ENCODE data around the gene BRICD5.

The BRICD5 gene

GRCh38 chr16:2196981-2197511 lies 13.6 kb downstream of the BRICD5 start:
- DNase-seq: no peak

GRCh38 chr16:2196162-2196980 lies 14.3 kb downstream of the BRICD5 start, which contains the start of gene CASKIN1:
TSS of gene CASKIN1 (minus strand) at chr16:2196605. CDS start at chr16:2196432, 173 bp downstream.
- no peak for DNase-seq

DNA sequence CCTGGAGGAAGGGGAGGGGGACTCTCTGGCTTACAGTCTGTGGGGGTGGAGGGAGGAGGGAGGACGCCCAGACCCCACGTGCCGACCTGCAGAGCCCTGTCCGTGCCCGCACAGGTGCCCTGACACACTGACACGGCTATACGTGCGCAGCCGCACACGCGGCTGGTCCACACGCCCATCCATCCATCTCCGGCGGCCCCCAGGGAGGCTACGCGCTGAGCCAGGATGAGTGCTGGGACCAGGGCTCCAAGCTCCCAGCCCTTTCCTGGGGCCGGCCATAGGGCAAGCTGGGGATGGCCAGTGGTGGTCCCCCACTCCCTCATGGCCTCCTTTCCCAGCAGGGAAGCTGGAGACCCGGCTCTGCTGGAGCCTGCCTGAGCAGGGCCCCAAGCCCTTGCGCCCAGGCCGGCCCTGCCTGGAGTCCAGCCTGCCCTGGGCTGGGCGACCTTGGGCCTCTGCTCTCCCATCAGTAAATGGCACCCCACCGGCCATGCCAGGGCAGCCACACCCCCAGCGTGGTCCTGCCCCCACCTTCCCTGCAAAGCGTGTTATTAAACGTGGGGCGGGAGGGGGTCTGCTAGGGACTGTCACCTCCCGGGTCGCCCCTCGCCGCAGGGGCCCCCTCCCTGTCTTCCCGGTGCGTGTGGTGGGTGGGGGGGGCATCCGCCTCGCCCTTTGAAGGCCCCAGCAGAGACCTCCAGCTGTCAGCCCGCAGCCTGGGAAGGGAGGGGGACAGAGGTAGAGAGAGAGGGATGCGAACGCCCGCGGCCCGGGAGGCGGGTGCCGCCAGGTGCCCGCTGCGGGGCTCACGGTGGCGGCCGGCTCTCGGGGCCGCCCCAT lies 15.1 kb downstream of the BRICD5 start:
- DNase-seq: no peak

DNA sequence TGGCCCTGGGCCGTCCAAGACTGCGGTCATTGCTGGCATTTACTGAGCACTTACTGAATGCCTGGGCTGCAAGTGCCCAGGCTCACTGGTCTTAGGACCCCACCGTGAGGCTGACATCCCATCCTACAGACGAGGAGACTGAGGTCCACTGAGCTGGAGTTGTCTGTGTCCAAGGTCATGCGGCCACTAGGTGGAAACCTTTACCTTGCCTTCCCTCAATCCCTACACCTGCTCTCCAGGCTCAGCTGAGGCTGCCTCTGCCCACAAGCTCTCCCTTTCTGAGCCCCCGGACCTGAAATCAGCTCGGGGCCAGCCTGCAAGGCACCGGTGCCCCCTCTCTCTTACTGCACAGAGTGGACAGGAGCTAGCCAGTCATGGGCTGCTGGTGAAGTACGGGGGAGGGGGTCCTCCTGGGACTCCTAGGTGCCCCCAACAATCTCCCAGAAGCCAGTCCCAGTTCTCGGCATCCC lies 15.8 kb downstream of the BRICD5 start:
- DNase-seq: peak; percentile 64 to 71

- no peak for DNase-seq
Observed at GRCh38 chr16:2194166-2194834, 16.4 kb downstream of the BRICD5 start.

GRCh38 chr16:2191446-2191706 lies 19.3 kb downstream of the BRICD5 start:
- DNase-seq: no peak

- no peak for DNase-seq
Observed at GRCh38 chr16:2190659-2191445, 19.8 kb downstream of the BRICD5 start.

DNA sequence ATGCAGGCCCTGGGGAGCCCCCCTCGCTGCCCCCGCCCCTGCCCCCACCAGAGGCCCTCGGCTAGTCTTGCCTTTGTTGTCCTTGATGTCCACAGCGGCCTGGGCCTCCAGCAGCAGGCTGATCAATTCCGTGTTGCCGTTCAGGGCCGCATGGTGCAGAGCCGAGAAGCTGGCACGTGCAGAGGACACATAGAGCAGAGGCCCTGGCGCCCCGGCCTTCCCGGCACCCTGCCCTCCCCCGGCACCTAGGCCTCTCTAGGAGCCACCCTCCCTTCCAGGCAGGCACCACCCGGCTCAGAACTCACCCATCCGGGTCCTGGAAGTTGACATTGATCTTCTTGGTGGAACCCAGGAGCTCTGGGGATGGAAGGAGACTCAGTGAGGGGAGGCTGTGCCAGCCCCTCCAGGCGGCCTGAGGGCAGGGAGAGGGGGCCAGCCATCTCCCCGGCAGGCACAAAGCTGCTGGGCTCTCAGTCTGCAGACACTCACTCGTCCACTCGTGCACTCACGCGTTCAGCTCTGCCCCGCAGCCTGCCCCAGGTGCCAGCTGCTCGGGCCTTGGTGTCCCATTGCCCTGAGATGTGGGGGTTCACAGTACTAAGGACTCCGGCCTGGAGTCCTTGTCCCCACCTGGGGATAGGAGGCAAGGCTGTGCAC lies 20.5 kb downstream of the BRICD5 start:
- no peak for DNase-seq

- no peak for DNase-seq
Observed at GRCh38 chr16:2189252-2189893, 21.3 kb downstream of the BRICD5 start.

DNA sequence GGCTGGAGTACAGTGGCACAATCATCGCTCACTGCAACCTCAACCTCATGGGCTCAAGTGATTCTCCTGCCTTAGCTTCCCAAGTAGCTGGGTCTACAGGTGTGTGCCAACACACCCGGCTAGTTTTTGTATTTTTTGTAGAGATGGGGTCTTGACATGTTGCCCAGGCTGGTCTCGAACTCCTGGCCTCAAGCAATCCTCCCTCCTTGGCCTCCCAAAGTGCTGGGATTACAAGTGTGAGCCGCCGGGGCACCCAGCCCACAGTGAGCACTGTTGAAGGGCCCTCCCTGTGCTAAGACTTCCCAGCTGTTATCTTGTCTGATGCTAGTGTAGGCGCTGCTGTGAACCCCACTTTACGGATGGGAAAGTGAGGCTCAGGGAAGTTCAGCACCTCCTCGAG lies 22.3 kb downstream of the BRICD5 start:
- DNase-seq: no peak

- no peak for DNase-seq
Observed at GRCh38 chr16:2187212-2187611, 23.5 kb downstream of the BRICD5 start.

GRCh38 chr16:2186505-2186904 lies 24.2 kb downstream of the BRICD5 start:
- no peak for DNase-seq

- DNase-seq: no peak
Observed at GRCh38 chr16:2186064-2186463, 24.6 kb downstream of the BRICD5 start.

GRCh38 chr16:2184962-2185361 lies 25.7 kb downstream of the BRICD5 start:
- no peak for DNase-seq

DNA sequence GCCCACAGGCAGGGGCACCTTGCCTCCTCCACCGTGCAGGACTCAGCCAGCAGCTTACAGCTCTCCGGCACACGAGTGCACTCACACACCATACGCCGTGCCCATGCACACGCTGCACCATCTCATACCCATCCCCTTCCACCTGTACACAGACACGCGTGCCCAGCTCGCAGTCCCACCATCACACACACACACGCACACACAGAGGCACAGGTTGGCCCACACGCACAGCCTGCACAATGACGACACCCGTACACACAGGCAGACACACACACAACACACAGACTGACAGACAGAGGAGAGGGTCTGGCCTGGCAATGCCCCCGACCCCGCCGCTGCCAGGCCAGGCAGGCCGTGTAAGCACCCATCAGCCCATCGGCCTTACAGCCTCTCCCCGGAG lies 26.3 kb downstream of the BRICD5 start:
- DNase-seq: no peak

- no peak for DNase-seq
Observed at GRCh38 chr16:2183671-2184070, 27.0 kb downstream of the BRICD5 start.

GRCh38 chr16:2181952-2182351 lies 28.7 kb downstream of the BRICD5 start:
- DNase-seq: no peak

DNA sequence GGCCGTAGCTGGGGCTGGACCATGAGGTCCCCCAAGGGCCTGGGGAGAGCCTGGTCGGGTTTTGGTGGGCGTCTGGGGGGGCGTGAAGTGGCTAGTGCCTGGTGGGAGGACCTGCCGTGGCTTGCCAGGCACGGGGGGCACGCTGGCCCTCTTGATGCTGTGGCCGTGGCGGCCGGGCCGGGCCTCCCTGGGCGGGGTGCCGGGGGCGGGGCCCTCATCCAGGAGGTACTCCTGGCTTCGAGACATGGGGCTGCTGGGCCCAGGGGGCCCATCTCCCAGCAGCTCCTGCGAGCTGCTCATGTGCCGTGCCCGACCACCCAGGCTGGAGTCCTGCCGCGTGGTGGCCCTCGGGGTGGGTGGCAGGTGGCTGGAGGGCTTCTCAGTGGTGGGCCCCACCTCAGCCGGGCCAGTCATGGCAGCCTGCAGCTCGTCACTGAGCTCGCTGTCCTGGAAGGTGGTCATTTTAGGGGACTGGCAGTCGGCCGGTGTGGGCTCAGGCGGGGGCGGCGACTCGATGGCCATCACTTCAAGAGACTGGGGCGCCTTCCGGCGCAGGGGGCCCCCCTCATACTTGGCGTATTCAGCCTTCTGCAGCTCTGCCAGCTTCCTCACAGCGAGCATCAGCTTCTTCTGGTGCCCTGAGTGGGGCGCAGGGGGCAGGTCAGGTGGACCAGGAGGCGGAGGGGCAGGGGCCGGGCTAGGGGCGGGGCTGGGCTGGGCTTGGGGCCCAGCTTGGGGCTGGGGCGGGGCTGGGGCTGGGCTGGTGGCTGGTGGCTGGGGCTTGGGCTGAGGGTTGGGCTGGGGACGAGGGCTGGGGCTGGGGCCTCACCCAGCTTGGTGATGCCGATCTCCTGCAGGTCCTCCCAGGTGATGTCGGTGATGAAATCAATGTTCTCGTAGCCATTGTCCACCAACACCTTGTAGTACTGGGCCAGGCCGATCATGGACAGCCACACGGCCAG lies 29.4 kb downstream of the BRICD5 start:
- DNase-seq: no peak

GRCh38 chr16:2180461-2180860 lies 30.2 kb downstream of the BRICD5 start:
- DNase-seq: no peak

- DNase-seq: no peak
Observed at GRCh38 chr16:2179576-2179975, 31.1 kb downstream of the BRICD5 start.

All from CD4-positive, alpha-beta T cell treated with Interleukin-1 beta for 1 hour (primary cell).